ENCODE measurements around the gene NPR1. TPM values are rescaled to one million over a fixed set of nuclear protein-coding genes. Genes with fewer than 3 reads are reported as not detected.
"Not testable (repeated sequence)": the region's sequence is repeated elsewhere in the genome, so short reads cannot be mapped to it uniquely, and the experiment has no call there.

The NPR1 gene
- total and polyA plus RNA-seq, 7 donors: 4.5 to 11.1 (median 8.5) TPM

GRCh38 chr1:153669606-153670005 lies 8.9 kb upstream of the NPR1 start:
- Histone ChIP-seq H3K27me3 (ENCODE audit: insufficient read depth in 3 of 3, low read length in 2 of 3) (no peaks in the 10 kb centered on the region), H3K4me1 (peaks cover 13% of the 10 kb centered on the region), H3K4me3 (peak overlapping the region; percentile 89), H3K27ac (peak overlapping the region; percentile 88), H3K36me3 (ENCODE audit: insufficient read depth in 1 of 2, low read depth in 1 of 2) (peaks cover 16 to 52% of the 10 kb centered on the region in 2 donors), H3K9me3 (no peaks in the 10 kb centered on the region)
- DNase-seq: no peak
- intact Hi-C loops (cut with DNase I): loop anchor here (5.0 to 10.0 kb wide), 3 partner anchors 97 to 315 kb away; partner anchors contain the start of genes DENND4B (in 1 of the 2) and RAB13 (in 1 of the 2)
- ATAC-seq: no peak
- TF ChIP-seq, protein P1, sequence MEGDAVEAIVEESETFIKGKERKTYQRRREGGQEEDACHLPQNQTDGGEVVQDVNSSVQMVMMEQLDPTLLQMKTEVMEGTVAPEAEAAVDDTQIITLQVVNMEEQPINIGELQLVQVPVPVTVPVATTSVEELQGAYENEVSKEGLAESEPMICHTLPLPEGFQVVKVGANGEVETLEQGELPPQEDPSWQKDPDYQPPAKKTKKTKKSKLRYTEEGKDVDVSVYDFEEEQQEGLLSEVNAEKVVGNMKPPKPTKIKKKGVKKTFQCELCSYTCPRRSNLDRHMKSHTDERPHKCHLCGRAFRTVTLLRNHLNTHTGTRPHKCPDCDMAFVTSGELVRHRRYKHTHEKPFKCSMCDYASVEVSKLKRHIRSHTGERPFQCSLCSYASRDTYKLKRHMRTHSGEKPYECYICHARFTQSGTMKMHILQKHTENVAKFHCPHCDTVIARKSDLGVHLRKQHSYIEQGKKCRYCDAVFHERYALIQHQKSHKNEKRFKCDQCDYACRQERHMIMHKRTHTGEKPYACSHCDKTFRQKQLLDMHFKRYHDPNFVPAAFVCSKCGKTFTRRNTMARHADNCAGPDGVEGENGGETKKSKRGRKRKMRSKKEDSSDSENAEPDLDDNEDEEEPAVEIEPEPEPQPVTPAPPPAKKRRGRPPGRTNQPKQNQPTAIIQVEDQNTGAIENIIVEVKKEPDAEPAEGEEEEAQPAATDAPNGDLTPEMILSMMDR (IDR thresholded peaks at IDR 0.05): no peak
- WGBS, 3 donors: 66 to 75% (median 67%) methylated on average over 6 of the region's 6 CpGs

GRCh38 chr1:153670257-153670858 lies 8.1 kb upstream of the NPR1 start:
- Histone ChIP-seq H3K4me1 (peaks cover 13% of the 10 kb centered on the region), H3K36me3 (ENCODE audit: insufficient read depth in 1 of 2, low read depth in 1 of 2) (peaks cover 9 to 45% of the 10 kb centered on the region in 2 donors), H3K27me3 (ENCODE audit: insufficient read depth in 3 of 3, low read length in 2 of 3) (no peaks in the 10 kb centered on the region), H3K4me3 (peak overlapping the region; percentile 89), H3K27ac (peak overlapping the region; percentile 88), H3K9me3 (no peaks in the 10 kb centered on the region)
- 1 to 2% (median 1%) methylated on average over 22 of the region's 22 CpGs for WGBS, 3 donors
- peak in 1 of 2 donors; percentile 37 for DNase-seq
- intact Hi-C loops (cut with DNase I): loop anchor here (5.0 to 10.0 kb wide), 3 partner anchors 98 to 314 kb away; partner anchors contain the start of genes DENND4B (in 1 of the 2) and RAB13 (in 1 of the 2)
- peak; percentile 15 to 34 (median 20) for ATAC-seq
- TF ChIP-seq, protein P1 (IDR thresholded peaks at IDR 0.05): no peak

GRCh38 chr1:153670859-153671627 lies 7.4 kb upstream of the NPR1 start, which contains the start of gene ILF2:
TSS of gene ILF2 (minus strand) at chr1:153670993. CDS start at chr1:153670922, 71 bp downstream.
- Histone ChIP-seq H3K9me3 (no peaks in the 10 kb centered on the region), H3K27ac (peak within 1 kb of the TSS; percentile 88), H3K36me3 (ENCODE audit: insufficient read depth in 1 of 2, low read depth in 1 of 2) (peaks cover 6 to 38% of the 10 kb centered on the region in 2 donors), H3K4me1 (peaks cover 13% of the 10 kb centered on the region), H3K27me3 (ENCODE audit: insufficient read depth in 3 of 3, low read length in 2 of 3) (no peaks in the 10 kb centered on the region), H3K4me3 (peak within 1 kb of the TSS; percentile 89)
- TF ChIP-seq, protein P1 (IDR thresholded peaks at IDR 0.05): peak; percentile 12
- peak; percentile 96 to 99 for DNase-seq
- intact Hi-C loops (cut with DNase I): loop anchor here (5.0 to 10.0 kb wide), 3 partner anchors 99 to 314 kb away; partner anchors contain the start of genes DENND4B (in 1 of the 2) and RAB13 (in 1 of the 2)
- peak; percentile 92 to 96 (median 94) for ATAC-seq
- WGBS, 3 donors: 0% methylated on average over 35 of the region's 35 CpGs

- not testable (repeated sequence) for H3K9me3 ChIP-seq; H3K27me3 ChIP-seq (ENCODE audit: insufficient read depth in 3 of 3, low read length in 2 of 3)
- Histone ChIP-seq H3K27ac (peak overlapping the region; percentile 88), H3K36me3 (ENCODE audit: insufficient read depth in 1 of 2, low read depth in 1 of 2) (peaks cover 6 to 31% of the 10 kb centered on the region in 2 donors), H3K4me1 (peaks cover 13% of the 10 kb centered on the region), H3K4me3 (peak overlapping the region; percentile 89)
- WGBS, 3 donors: 10 to 14% (median 13%) methylated on average over 28 of the region's 28 CpGs
- TF ChIP-seq, protein P1 (IDR thresholded peaks at IDR 0.05): peak; percentile 3
- ATAC-seq (peak; percentile 12 to 69 (median 46)), DNase-seq (peak; percentile 52 to 73)
- intact Hi-C loops (cut with DNase I): loop anchor here (5.0 to 10.0 kb wide), 3 partner anchors 99 to 313 kb away; partner anchors contain the start of genes DENND4B (in 1 of the 2) and RAB13 (in 1 of the 2)
These were observed 6.7 kb upstream of the NPR1 start for GRCh38 chr1:153671628-153672353.
